Loucy (cell line): Measurements from ENCODE around the gene FBN1.

Source experiments
- H2AFZ ChIP-seq: fragments of 200-600 bp; sonication (generic); 2 replicates; pipeline ENCODE4 v1.6.0; 2016; ENCODE audit warnings: antibody characterized with exemption, mild to moderate bottlenecking, low read length, moderate library complexity
- H3F3A ChIP-seq: fragments of 200-600 bp; 2 replicates; pipeline ENCODE4 v1.6.0; 2016; ENCODE audit warnings: antibody characterized with exemption, low read depth, mild to moderate bottlenecking
- H3K27me3 ChIP-seq: fragments of 200-600 bp; sonication (generic); 2 replicates; pipeline ENCODE4 v1.6.1; 2014; ENCODE audit warnings: low read length, mild to moderate bottlenecking; ENCODE audit not compliant: insufficient read depth, poor library complexity, severe bottlenecking
- H3K36me3 ChIP-seq: fragments of 200-600 bp; sonication (generic); 2 replicates; pipeline ENCODE4 v1.6.1; 2016; ENCODE audit warnings: low read length; ENCODE audit not compliant: insufficient read depth
- H3K4me1 ChIP-seq: fragments of 200-600 bp; sonication (generic); 2 replicates; pipeline ENCODE4 v1.5.1; 2014; ENCODE audit warnings: low read length, mild to moderate bottlenecking; ENCODE audit not compliant: insufficient read depth, poor library complexity, severe bottlenecking
- H3K4me2 ChIP-seq: fragments of 200-600 bp; sonication (generic); 2 replicates; pipeline ENCODE4 v1.6.0; 2014; ENCODE audit warnings: antibody characterized with exemption, low read length, low read depth, mild to moderate bottlenecking; ENCODE audit not compliant: poor library complexity, severe bottlenecking
- H3K4me3 ChIP-seq: fragments of 200-600 bp; sonication (generic); 2 replicates; pipeline ENCODE4 v1.5.1; 2014; ENCODE audit warnings: low read length, mild to moderate bottlenecking, mixed read lengths; ENCODE audit not compliant: poor library complexity, severe bottlenecking
- H3K79me2 ChIP-seq: fragments of 200-600 bp; sonication (generic); 2 replicates; pipeline ENCODE4 v1.6.1; 2014; ENCODE audit warnings: low read length; ENCODE audit not compliant: insufficient read depth
- H3K9ac ChIP-seq: fragments of 200-600 bp; sonication (generic); 2 replicates; pipeline ENCODE4 v1.6.0; 2014; ENCODE audit warnings: mild to moderate bottlenecking, low read depth, low read length, moderate library complexity; ENCODE audit not compliant: poor library complexity, severe bottlenecking
- H3K9me2 ChIP-seq: fragments of 200-600 bp; sonication (generic); replicated peaks from 2 replicates; pipeline ENCODE4 v1.6.1; 2016; ENCODE audit warnings: low read depth, low read length, mixed read lengths
- H3K9me3 ChIP-seq: fragments of 200-600 bp; sonication (generic); 2 replicates; pipeline ENCODE4 v1.6.1; 2014; ENCODE audit warnings: mild to moderate bottlenecking, antibody characterized with exemption, low read length, low read depth; ENCODE audit not compliant: insufficient read depth
- H4K20me1 ChIP-seq: fragments of 200-600 bp; sonication (generic); 2 replicates; pipeline ENCODE4 v1.6.0; 2014; ENCODE audit warnings: antibody characterized with exemption, low read length, mild to moderate bottlenecking; ENCODE audit not compliant: insufficient read depth, poor library complexity, severe bottlenecking
- EZH2phosphoT487 ChIP-seq: fragments of 200-600 bp; IDR thresholded peaks from 2 replicates; pipeline ENCODE4 v1.6.1; 2018; ENCODE audit warnings: antibody characterized with exemption, mild to moderate bottlenecking, moderate library complexity, borderline replicate concordance
- TF ChIP-seq, protein P1 (sequence below): fragments of 200-600 bp; sonication (generic); conservative IDR thresholded peaks from 2 replicates; pipeline ENCODE4 v1.5.1; 2014; ENCODE audit warnings: mild to moderate bottlenecking, antibody characterized with exemption, low read length

FBN1 gene

GRCh38 chr15:48433226-48433886, 212.2 kb downstream of the FBN1 start:
- no peaks in the 10 kb centered on the region for H3K79me2 ChIP-seq
- H3K36me3 ChIP-seq = no peaks in the 10 kb centered on the region
- no peaks in the 10 kb centered on the region for H4K20me1 ChIP-seq
- H3K4me1 ChIP-seq = no peaks in the 10 kb centered on the region
- no peaks in the 10 kb centered on the region for H3K9me2 ChIP-seq
- no peak overlapping the region for H3K9ac ChIP-seq
- H3K4me3 ChIP-seq = no peak overlapping the region
- TF ChIP-seq, protein P1, sequence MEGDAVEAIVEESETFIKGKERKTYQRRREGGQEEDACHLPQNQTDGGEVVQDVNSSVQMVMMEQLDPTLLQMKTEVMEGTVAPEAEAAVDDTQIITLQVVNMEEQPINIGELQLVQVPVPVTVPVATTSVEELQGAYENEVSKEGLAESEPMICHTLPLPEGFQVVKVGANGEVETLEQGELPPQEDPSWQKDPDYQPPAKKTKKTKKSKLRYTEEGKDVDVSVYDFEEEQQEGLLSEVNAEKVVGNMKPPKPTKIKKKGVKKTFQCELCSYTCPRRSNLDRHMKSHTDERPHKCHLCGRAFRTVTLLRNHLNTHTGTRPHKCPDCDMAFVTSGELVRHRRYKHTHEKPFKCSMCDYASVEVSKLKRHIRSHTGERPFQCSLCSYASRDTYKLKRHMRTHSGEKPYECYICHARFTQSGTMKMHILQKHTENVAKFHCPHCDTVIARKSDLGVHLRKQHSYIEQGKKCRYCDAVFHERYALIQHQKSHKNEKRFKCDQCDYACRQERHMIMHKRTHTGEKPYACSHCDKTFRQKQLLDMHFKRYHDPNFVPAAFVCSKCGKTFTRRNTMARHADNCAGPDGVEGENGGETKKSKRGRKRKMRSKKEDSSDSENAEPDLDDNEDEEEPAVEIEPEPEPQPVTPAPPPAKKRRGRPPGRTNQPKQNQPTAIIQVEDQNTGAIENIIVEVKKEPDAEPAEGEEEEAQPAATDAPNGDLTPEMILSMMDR = no peak
- no peak for TF ChIP-seq EZH2phosphoT487
- no peaks in the 10 kb centered on the region for H3F3A ChIP-seq
- no peak overlapping the region for H3K4me2 ChIP-seq
- H3K9me3 ChIP-seq = no peaks in the 10 kb centered on the region
- no peaks in the 10 kb centered on the region for H3K27me3 ChIP-seq
- no peak overlapping the region for H2AFZ ChIP-seq

DNA sequence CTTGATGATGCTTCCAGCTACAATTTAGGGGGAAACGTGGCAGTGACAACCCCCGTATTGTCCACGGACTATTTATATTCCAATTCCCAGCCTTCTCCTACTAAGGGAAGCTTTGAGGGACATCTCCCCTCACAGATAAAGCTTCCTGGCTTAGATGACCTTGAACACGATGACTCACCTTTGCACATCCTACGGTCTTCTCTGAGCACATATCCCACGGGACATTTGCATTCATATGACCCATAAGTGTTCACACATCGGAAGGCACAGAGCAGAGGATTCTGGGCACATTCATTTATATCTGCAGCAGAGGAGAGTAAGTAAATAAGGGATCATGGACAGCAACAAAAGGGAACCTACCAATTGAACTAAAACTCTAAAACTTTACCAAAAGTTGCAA, 212.8 kb downstream of the FBN1 start:
- no peaks in the 10 kb centered on the region for H3K36me3 ChIP-seq
- no peak overlapping the region for H2AFZ ChIP-seq
- H3F3A ChIP-seq = no peaks in the 10 kb centered on the region
- no peak overlapping the region for H3K9ac ChIP-seq
- H3K4me1 ChIP-seq = no peaks in the 10 kb centered on the region
- no peak overlapping the region for H3K4me2 ChIP-seq
- no peaks in the 10 kb centered on the region for H3K79me2 ChIP-seq
- no peaks in the 10 kb centered on the region for H3K9me2 ChIP-seq
- H3K9me3 ChIP-seq = no peaks in the 10 kb centered on the region
- no peaks in the 10 kb centered on the region for H4K20me1 ChIP-seq
- no peak for TF ChIP-seq EZH2phosphoT487
- TF ChIP-seq, protein P1 = no peak
- no peak overlapping the region for H3K4me3 ChIP-seq
- H3K27me3 ChIP-seq = no peaks in the 10 kb centered on the region

- H3K27me3 ChIP-seq = no peaks in the 10 kb centered on the region
- no peaks in the 10 kb centered on the region for H3F3A ChIP-seq
- H3K4me2 ChIP-seq = no peak overlapping the region
- H3K4me3 ChIP-seq = no peak overlapping the region
- H2AFZ ChIP-seq = no peak overlapping the region
- H3K9ac ChIP-seq = no peak overlapping the region
- no peaks in the 10 kb centered on the region for H3K79me2 ChIP-seq
- no peaks in the 10 kb centered on the region for H3K4me1 ChIP-seq
- H3K36me3 ChIP-seq = no peaks in the 10 kb centered on the region
- TF ChIP-seq EZH2phosphoT487 = no peak
- TF ChIP-seq, protein P1 = no peak
- no peaks in the 10 kb centered on the region for H3K9me3 ChIP-seq
- H4K20me1 ChIP-seq = no peaks in the 10 kb centered on the region
- no peaks in the 10 kb centered on the region for H3K9me2 ChIP-seq
These were observed 217.5 kb downstream of the FBN1 start for GRCh38 chr15:48427960-48428547.
